WTC11 (cell line): ENCODE data around the gene NET1. TPM values are rescaled to one million over a fixed set of nuclear protein-coding genes. Genes with fewer than 3 reads are reported as not detected.

ENCODE experiments used
- ATAC-seq: fragments of 200-7000 bp; cut with Tn5 transposase; 2 replicates; pipeline ENCODE4 v1.10.0; 2021; ENCODE audit warnings: mild to moderate bottlenecking, moderate library complexity
- CTCF ChIA-PET: fragments of 300-600 bp; sonication (Branson Sonifier 250); formaldehyde crosslinking; loops from one replicate; lab custom pipeline; 2021; ENCODE audit warnings: antibody characterized with exemption; lab: Charles Lee
- POLR2A ChIA-PET: fragments of 350-600 bp; sonication (Branson Sonifier 250); formaldehyde crosslinking; loops from one replicate; lab custom pipeline; 2021; ENCODE audit warnings: antibody characterized with exemption; lab: Charles Lee
- DNase-seq: peaks from one replicate; pipeline ENCODE4 v3.0.0; 2021; ENCODE audit warnings: low spot score
- H3K27ac Mint-ChIP-seq: 2 replicates; pipeline ENCODE4 v1.8.0; 2021; ENCODE audit warnings: mixed read lengths
- H3K27me3 Mint-ChIP-seq: 2 replicates; pipeline ENCODE4 v1.8.0; 2021; ENCODE audit warnings: low read depth, mild to moderate bottlenecking, moderate library complexity, mixed read lengths
- H3K36me3 Mint-ChIP-seq: 2 replicates; pipeline ENCODE4 v1.8.0; 2021; ENCODE audit warnings: mixed read lengths
- H3K4me1 Mint-ChIP-seq: 2 replicates; pipeline ENCODE4 v1.8.0; 2022; ENCODE audit warnings: mixed read lengths
- H3K4me3 Mint-ChIP-seq: 2 replicates; pipeline ENCODE4 v1.8.0; 2021; ENCODE audit warnings: mild to moderate bottlenecking, moderate library complexity, mixed read lengths
- H3K9me3 Mint-ChIP-seq: 2 replicates; pipeline ENCODE4 v1.8.0; 2021; ENCODE audit warnings: mixed read lengths
- ATF6 ChIP-seq: sonication (generic); formaldehyde crosslinking; IDR thresholded peaks from 2 replicates; pipeline ENCODE4 v1.8.1; 2023; ENCODE audit warnings: mild to moderate bottlenecking, missing genetic modification reagents
- GABPB1 ChIP-seq: sonication (generic); formaldehyde crosslinking; IDR thresholded peaks from 2 replicates; pipeline ENCODE4 v1.8.1; 2023; ENCODE audit warnings: mild to moderate bottlenecking, missing genetic modification reagents
- GTF2I ChIP-seq: fragments of 250-450 bp; sonication (Bioruptor Pico); conservative IDR thresholded peaks from 2 replicates; pipeline ENCODE4 v1.4.0; 2021; ENCODE audit warnings: mild to moderate bottlenecking
- JAZF1 ChIP-seq: fragments of 250-450 bp; sonication (Bioruptor Pico); IDR thresholded peaks from 2 replicates; pipeline ENCODE4 v1.9.0; 2021; ENCODE audit warnings: moderate library complexity, mild to moderate bottlenecking, inconsistent platforms
- KAT7 ChIP-seq: sonication (generic); formaldehyde crosslinking; IDR thresholded peaks from 2 replicates; pipeline ENCODE4 v1.8.1; 2023; ENCODE audit warnings: missing genetic modification reagents, mild to moderate bottlenecking, borderline replicate concordance
- RORB ChIP-seq: fragments of 250-450 bp; sonication (Bioruptor Pico); IDR thresholded peaks from 2 replicates; pipeline ENCODE4 v1.9.0; 2021; ENCODE audit warnings: mild to moderate bottlenecking
- TEAD1 ChIP-seq: sonication (generic); formaldehyde crosslinking; IDR thresholded peaks from 2 replicates; pipeline ENCODE4 v1.8.0; 2022; ENCODE audit warnings: mild to moderate bottlenecking, missing genetic modification reagents
- ZBTB21 ChIP-seq: sonication (generic); formaldehyde crosslinking; IDR thresholded peaks from 2 replicates; pipeline ENCODE4 v1.8.1; 2023; ENCODE audit warnings: mild to moderate bottlenecking, missing genetic modification reagents, borderline replicate concordance
- ZMAT4 ChIP-seq: fragments of 250-450 bp; sonication (Bioruptor Pico); IDR thresholded peaks from 2 replicates; pipeline ENCODE4 v1.9.0; 2021; ENCODE audit warnings: mild to moderate bottlenecking
- ZNF138 ChIP-seq: sonication (generic); formaldehyde crosslinking; conservative IDR thresholded peaks from 2 replicates; pipeline ENCODE4 v1.8.1; 2022; ENCODE audit warnings: mild to moderate bottlenecking, moderate library complexity, missing genetic modification reagents
- total RNA-seq: library from RNA; stranded (reverse); gene quantifications from 3 replicates; pipeline ENCODE4 v1.2.3, GENCODE V29; 2021
- TF ChIP-seq, protein P1 (sequence below): sonication (generic); formaldehyde crosslinking; IDR thresholded peaks from 2 replicates; pipeline ENCODE4 v1.8.0; 2023; ENCODE audit warnings: mild to moderate bottlenecking, missing genetic modification reagents
- TF ChIP-seq, protein P2 (sequence below): sonication (generic); formaldehyde crosslinking; IDR thresholded peaks from 2 replicates; pipeline ENCODE4 v1.8.1; 2022; ENCODE audit warnings: low read depth, mild to moderate bottlenecking, moderate library complexity, missing genetic modification reagents, borderline replicate concordance
- TF ChIP-seq, protein P3 (sequence below): sonication (generic); formaldehyde crosslinking; IDR thresholded peaks from 2 replicates; pipeline ENCODE4 v1.8.1; 2023; ENCODE audit warnings: mild to moderate bottlenecking, missing genetic modification reagents, borderline replicate concordance
- TF ChIP-seq, protein P4 (sequence below): sonication (generic); formaldehyde crosslinking; IDR thresholded peaks from 2 replicates; pipeline ENCODE4 v1.8.1; 2023; ENCODE audit warnings: mild to moderate bottlenecking, missing genetic modification reagents, moderate library complexity
- TF ChIP-seq, protein P5 (sequence below): sonication (generic); formaldehyde crosslinking; IDR thresholded peaks from 2 replicates; pipeline ENCODE4 v1.8.1; 2022; ENCODE audit warnings: missing genetic modification reagents, borderline replicate concordance

The NET1 gene
- total RNA-seq, 1 experiment from 2014 or later, result 85.4 TPM

- no peak for DNase-seq
- no peaks in the 10 kb centered on the region for H3K27me3 Mint-ChIP-seq
- ChIA-PET POLR2A (no interaction called here), CTCF (interaction anchor here (0.8 to 1.6 kb wide), 4 partner anchors 11 to 129 kb away, joined by 3 to 8 read pairs (median 4); no protein-coding TSS in a partner anchor)
- no peak overlapping the region for H3K4me3 Mint-ChIP-seq
- TF ChIP-seq, protein P1, sequence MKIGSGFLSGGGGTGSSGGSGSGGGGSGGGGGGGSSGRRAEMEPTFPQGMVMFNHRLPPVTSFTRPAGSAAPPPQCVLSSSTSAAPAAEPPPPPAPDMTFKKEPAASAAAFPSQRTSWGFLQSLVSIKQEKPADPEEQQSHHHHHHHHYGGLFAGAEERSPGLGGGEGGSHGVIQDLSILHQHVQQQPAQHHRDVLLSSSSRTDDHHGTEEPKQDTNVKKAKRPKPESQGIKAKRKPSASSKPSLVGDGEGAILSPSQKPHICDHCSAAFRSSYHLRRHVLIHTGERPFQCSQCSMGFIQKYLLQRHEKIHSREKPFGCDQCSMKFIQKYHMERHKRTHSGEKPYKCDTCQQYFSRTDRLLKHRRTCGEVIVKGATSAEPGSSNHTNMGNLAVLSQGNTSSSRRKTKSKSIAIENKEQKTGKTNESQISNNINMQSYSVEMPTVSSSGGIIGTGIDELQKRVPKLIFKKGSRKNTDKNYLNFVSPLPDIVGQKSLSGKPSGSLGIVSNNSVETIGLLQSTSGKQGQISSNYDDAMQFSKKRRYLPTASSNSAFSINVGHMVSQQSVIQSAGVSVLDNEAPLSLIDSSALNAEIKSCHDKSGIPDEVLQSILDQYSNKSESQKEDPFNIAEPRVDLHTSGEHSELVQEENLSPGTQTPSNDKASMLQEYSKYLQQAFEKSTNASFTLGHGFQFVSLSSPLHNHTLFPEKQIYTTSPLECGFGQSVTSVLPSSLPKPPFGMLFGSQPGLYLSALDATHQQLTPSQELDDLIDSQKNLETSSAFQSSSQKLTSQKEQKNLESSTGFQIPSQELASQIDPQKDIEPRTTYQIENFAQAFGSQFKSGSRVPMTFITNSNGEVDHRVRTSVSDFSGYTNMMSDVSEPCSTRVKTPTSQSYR, result no peak
- TF ChIP-seq GTF2I, result no peak
- TF ChIP-seq, protein P2, sequence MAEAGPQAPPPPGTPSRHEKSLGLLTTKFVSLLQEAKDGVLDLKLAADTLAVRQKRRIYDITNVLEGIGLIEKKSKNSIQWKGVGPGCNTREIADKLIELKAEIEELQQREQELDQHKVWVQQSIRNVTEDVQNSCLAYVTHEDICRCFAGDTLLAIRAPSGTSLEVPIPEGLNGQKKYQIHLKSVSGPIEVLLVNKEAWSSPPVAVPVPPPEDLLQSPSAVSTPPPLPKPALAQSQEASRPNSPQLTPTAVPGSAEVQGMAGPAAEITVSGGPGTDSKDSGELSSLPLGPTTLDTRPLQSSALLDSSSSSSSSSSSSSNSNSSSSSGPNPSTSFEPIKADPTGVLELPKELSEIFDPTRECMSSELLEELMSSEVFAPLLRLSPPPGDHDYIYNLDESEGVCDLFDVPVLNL (CRISPR knock-in tag), result no peak
- TF ChIP-seq, protein P3, sequence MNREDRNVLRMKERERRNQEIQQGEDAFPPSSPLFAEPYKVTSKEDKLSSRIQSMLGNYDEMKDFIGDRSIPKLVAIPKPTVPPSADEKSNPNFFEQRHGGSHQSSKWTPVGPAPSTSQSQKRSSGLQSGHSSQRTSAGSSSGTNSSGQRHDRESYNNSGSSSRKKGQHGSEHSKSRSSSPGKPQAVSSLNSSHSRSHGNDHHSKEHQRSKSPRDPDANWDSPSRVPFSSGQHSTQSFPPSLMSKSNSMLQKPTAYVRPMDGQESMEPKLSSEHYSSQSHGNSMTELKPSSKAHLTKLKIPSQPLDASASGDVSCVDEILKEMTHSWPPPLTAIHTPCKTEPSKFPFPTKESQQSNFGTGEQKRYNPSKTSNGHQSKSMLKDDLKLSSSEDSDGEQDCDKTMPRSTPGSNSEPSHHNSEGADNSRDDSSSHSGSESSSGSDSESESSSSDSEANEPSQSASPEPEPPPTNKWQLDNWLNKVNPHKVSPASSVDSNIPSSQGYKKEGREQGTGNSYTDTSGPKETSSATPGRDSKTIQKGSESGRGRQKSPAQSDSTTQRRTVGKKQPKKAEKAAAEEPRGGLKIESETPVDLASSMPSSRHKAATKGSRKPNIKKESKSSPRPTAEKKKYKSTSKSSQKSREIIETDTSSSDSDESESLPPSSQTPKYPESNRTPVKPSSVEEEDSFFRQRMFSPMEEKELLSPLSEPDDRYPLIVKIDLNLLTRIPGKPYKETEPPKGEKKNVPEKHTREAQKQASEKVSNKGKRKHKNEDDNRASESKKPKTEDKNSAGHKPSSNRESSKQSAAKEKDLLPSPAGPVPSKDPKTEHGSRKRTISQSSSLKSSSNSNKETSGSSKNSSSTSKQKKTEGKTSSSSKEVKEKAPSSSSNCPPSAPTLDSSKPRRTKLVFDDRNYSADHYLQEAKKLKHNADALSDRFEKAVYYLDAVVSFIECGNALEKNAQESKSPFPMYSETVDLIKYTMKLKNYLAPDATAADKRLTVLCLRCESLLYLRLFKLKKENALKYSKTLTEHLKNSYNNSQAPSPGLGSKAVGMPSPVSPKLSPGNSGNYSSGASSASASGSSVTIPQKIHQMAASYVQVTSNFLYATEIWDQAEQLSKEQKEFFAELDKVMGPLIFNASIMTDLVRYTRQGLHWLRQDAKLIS (CRISPR knock-in tag), result no peak
- no peaks in the 10 kb centered on the region for H3K9me3 Mint-ChIP-seq
- no peak overlapping the region for H3K27ac Mint-ChIP-seq
- H3K36me3 Mint-ChIP-seq, result no peaks in the 10 kb centered on the region
- H3K4me1 Mint-ChIP-seq, result peaks cover 14% of the 10 kb centered on the region
- no peak for ATAC-seq
These were observed 87.9 kb downstream of the NET1 start for GRCh38 chr10:5500162-5500670.

- Mint-ChIP-seq H3K4me1 (peaks cover 20% of the 10 kb centered on the region), H3K36me3 (no peaks in the 10 kb centered on the region), H3K9me3 (no peaks in the 10 kb centered on the region), H3K4me3 (no peak overlapping the region), H3K27me3 (no peaks in the 10 kb centered on the region), H3K27ac (no peak overlapping the region)
- no peak for DNase-seq
- CTCF ChIA-PET, result interaction anchor here (0.8 to 1.4 kb wide), 3 partner anchors 12 to 122 kb away, joined by 3 read pairs; no protein-coding TSS in a partner anchor
- POLR2A ChIA-PET, result no interaction called here
- TF ChIP-seq JAZF1, result no peak
- TF ChIP-seq, protein P2 (CRISPR knock-in tag), result no peak
- TF ChIP-seq, protein P1, result no peak
- no peak for TF ChIP-seq RORB (CRISPR knock-in tag)
- TF ChIP-seq GABPB1 (CRISPR knock-in tag), result no peak
- TF ChIP-seq, protein P4, sequence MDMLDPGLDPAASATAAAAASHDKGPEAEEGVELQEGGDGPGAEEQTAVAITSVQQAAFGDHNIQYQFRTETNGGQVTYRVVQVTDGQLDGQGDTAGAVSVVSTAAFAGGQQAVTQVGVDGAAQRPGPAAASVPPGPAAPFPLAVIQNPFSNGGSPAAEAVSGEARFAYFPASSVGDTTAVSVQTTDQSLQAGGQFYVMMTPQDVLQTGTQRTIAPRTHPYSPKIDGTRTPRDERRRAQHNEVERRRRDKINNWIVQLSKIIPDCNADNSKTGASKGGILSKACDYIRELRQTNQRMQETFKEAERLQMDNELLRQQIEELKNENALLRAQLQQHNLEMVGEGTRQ (CRISPR knock-in tag), result no peak
- TF ChIP-seq ZMAT4 (CRISPR knock-in tag), result no peak
- no peak for TF ChIP-seq ZBTB21 (CRISPR knock-in tag)
- no peak for TF ChIP-seq KAT7 (CRISPR knock-in tag)
- no peak for TF ChIP-seq TEAD1 (CRISPR knock-in tag)
- TF ChIP-seq, protein P5, sequence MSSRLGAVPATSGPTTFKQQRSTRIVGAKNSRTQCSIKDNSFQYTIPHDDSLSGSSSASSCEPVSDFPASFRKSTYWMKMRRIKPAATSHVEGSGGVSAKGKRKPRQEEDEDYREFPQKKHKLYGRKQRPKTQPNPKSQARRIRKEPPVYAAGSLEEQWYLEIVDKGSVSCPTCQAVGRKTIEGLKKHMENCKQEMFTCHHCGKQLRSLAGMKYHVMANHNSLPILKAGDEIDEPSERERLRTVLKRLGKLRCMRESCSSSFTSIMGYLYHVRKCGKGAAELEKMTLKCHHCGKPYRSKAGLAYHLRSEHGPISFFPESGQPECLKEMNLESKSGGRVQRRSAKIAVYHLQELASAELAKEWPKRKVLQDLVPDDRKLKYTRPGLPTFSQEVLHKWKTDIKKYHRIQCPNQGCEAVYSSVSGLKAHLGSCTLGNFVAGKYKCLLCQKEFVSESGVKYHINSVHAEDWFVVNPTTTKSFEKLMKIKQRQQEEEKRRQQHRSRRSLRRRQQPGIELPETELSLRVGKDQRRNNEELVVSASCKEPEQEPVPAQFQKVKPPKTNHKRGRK, result no peak
- no peak for TF ChIP-seq ATF6 (CRISPR knock-in tag)
- no peak for TF ChIP-seq ZNF138 (CRISPR knock-in tag)
- TF ChIP-seq, all 79 proteins: peak for 0
- no peak for ATAC-seq
These were observed 88.6 kb downstream of the NET1 start for GRCh38 chr10:5500910-5501309.
